Measurements from ENCODE around the gene KNCN. TPM values are rescaled to one million over a fixed set of nuclear protein-coding genes. Genes with fewer than 3 reads are reported as not detected.

The KNCN gene
- total RNA-seq, 1 experiment from 2014 or later = not detected

GRCh38 chr1:46581681-46582455 lies 30.4 kb upstream of the KNCN start:
- Mint-ChIP-seq H3K27me3 (ENCODE audit: unreplicated experiment) (no peaks in the 10 kb centered on the region), H3K4me1 (ENCODE audit: low read depth, unreplicated experiment) (no peaks in the 10 kb centered on the region), H3K27ac (ENCODE audit: unreplicated experiment) (no peak overlapping the region), H3K4me3 (ENCODE audit: low read depth, unreplicated experiment) (no peak overlapping the region), H3K9me3 (ENCODE audit: low read depth, unreplicated experiment) (no peaks in the 10 kb centered on the region), H3K36me3 (ENCODE audit: insufficient read depth, unreplicated experiment) (peaks cover 8% of the 10 kb centered on the region)
- intact Hi-C loops (cut with micrococcal nuclease; ENCODE audit: unreplicated experiment) = no loop called here
- CTCF ChIA-PET = interaction anchor here (1.7 kb wide), 1 partner anchor 47 kb away, joined by 4 read pairs; a partner anchor contains a TSS
- DNase-seq = no peak
- no peak for TF ChIP-seq CTCF (IDR thresholded peaks at IDR 0.05; ENCODE audit: unreplicated experiment)
- no TSS peak for BruUV-seq (replicated peaks)

- Mint-ChIP-seq H3K27ac (ENCODE audit: unreplicated experiment) (no peak overlapping the region), H3K9me3 (ENCODE audit: low read depth, unreplicated experiment) (no peaks in the 10 kb centered on the region), H3K4me3 (ENCODE audit: low read depth, unreplicated experiment) (no peak overlapping the region), H3K36me3 (ENCODE audit: insufficient read depth, unreplicated experiment) (peaks cover 12% of the 10 kb centered on the region), H3K27me3 (ENCODE audit: unreplicated experiment) (no peaks in the 10 kb centered on the region), H3K4me1 (ENCODE audit: low read depth, unreplicated experiment) (no peaks in the 10 kb centered on the region)
- no peak for TF ChIP-seq CTCF (IDR thresholded peaks at IDR 0.05; ENCODE audit: unreplicated experiment)
- intact Hi-C loops (cut with micrococcal nuclease; ENCODE audit: unreplicated experiment) = no loop called here
- CTCF ChIA-PET = no interaction called here
- no TSS peak for BruUV-seq (replicated peaks)
- DNase-seq = no peak
These were observed 28.9 kb upstream of the KNCN start for GRCh38 chr1:46580140-46580903.

GRCh38 chr1:46577671-46578070 lies 26.2 kb upstream of the KNCN start:
- Mint-ChIP-seq H3K4me3 (ENCODE audit: low read depth, unreplicated experiment) (no peak overlapping the region), H3K36me3 (ENCODE audit: insufficient read depth, unreplicated experiment) (peaks cover 12% of the 10 kb centered on the region), H3K27me3 (ENCODE audit: unreplicated experiment) (no peaks in the 10 kb centered on the region), H3K4me1 (ENCODE audit: low read depth, unreplicated experiment) (no peaks in the 10 kb centered on the region), H3K27ac (ENCODE audit: unreplicated experiment) (no peak overlapping the region), H3K9me3 (ENCODE audit: low read depth, unreplicated experiment) (no peaks in the 10 kb centered on the region)
- intact Hi-C loops (cut with micrococcal nuclease; ENCODE audit: unreplicated experiment) = no loop called here
- BruUV-seq (replicated peaks) = no TSS peak
- no peak for DNase-seq
- CTCF ChIA-PET = no interaction called here
- no peak for TF ChIP-seq CTCF (IDR thresholded peaks at IDR 0.05; ENCODE audit: unreplicated experiment)

- CTCF ChIA-PET = no interaction called here
- DNase-seq = no peak
- no TSS peak for BruUV-seq (replicated peaks)
- no peaks in the 10 kb centered on the region for H3K9me3 Mint-ChIP-seq (ENCODE audit: low read depth, unreplicated experiment)
- H3K36me3 Mint-ChIP-seq (ENCODE audit: insufficient read depth, unreplicated experiment) = peaks cover 12% of the 10 kb centered on the region
- no peaks in the 10 kb centered on the region for H3K4me1 Mint-ChIP-seq (ENCODE audit: low read depth, unreplicated experiment)
- H3K4me3 Mint-ChIP-seq (ENCODE audit: low read depth, unreplicated experiment) = no peak overlapping the region
- H3K27ac Mint-ChIP-seq (ENCODE audit: unreplicated experiment) = no peak overlapping the region
- H3K27me3 Mint-ChIP-seq (ENCODE audit: unreplicated experiment) = no peaks in the 10 kb centered on the region
- intact Hi-C loops (cut with micrococcal nuclease; ENCODE audit: unreplicated experiment) = no loop called here
- TF ChIP-seq CTCF (IDR thresholded peaks at IDR 0.05; ENCODE audit: unreplicated experiment) = no peak
These were observed 25.1 kb upstream of the KNCN start for GRCh38 chr1:46576596-46576995.

All from Calu3 (cell line).